Smooth muscle cell (in vitro differentiated cells): Measurements from ENCODE around the gene TMPRSS7. TPM values are rescaled to one million over a fixed set of nuclear protein-coding genes. Genes with fewer than 3 reads are reported as not detected.

Experiments used
- DNase-seq: peaks from one replicate; lab custom pipeline; 2025; ENCODE audit not compliant: unreplicated experiment; lab: John Stamatoyannopoulos, UW
- H2AFZ ChIP-seq: fragments of 200-600 bp; sonication (generic); 2 replicates; pipeline ENCODE4 v1.6.0; 2016; ENCODE audit warnings: antibody characterized with exemption, low read depth, mild to moderate bottlenecking
- H3F3A ChIP-seq: fragments of 200-600 bp; sonication (generic); 2 replicates; pipeline ENCODE4 v1.6.0; 2017; ENCODE audit warnings: antibody characterized with exemption, low read depth
- H3K27ac ChIP-seq: fragments of 200-600 bp; sonication (generic); 2 replicates; pipeline ENCODE4 v1.5.1; 2016; ENCODE audit warnings: low read depth, mild to moderate bottlenecking
- H3K27me3 ChIP-seq: fragments of 200-600 bp; sonication (generic); 2 replicates; pipeline ENCODE4 v1.6.1; 2016; ENCODE audit warnings: low read depth, mild to moderate bottlenecking
- H3K36me3 ChIP-seq: fragments of 200-600 bp; sonication (generic); 2 replicates; pipeline ENCODE4 v1.5.1; 2016; ENCODE audit warnings: low read depth
- H3K4me1 ChIP-seq: fragments of 200-600 bp; sonication (generic); 2 replicates; pipeline ENCODE4 v1.5.1; 2016; ENCODE audit warnings: low read depth
- H3K4me2 ChIP-seq: fragments of 200-600 bp; sonication (generic); 2 replicates; pipeline ENCODE4 v1.6.0; 2016; ENCODE audit warnings: mild to moderate bottlenecking
- H3K4me3 ChIP-seq: fragments of 200-600 bp; sonication (generic); 2 replicates; pipeline ENCODE4 v1.5.1; 2016; ENCODE audit warnings: mild to moderate bottlenecking
- H3K79me2 ChIP-seq: fragments of 200-600 bp; sonication (generic); 2 replicates; pipeline ENCODE4 v1.6.0; 2016; ENCODE audit warnings: low read depth, mild to moderate bottlenecking
- H3K9ac ChIP-seq: fragments of 200-600 bp; sonication (generic); 2 replicates; pipeline ENCODE4 v1.6.0; 2016; ENCODE audit warnings: low read depth
- H3K9me3 ChIP-seq: fragments of 200-600 bp; sonication (generic); replicated peaks from 2 replicates; pipeline ENCODE4 v1.5.1; 2016; ENCODE audit warnings: low read depth
- H4K20me1 ChIP-seq: fragments of 200-600 bp; sonication (generic); 2 replicates; pipeline ENCODE4 v1.6.0; 2016; ENCODE audit warnings: low read depth
- CTCF ChIP-seq: fragments of 200-600 bp; sonication (generic); IDR thresholded peaks from 2 replicates; pipeline ENCODE4 v1.5.1; 2017; ENCODE audit warnings: borderline replicate concordance, mild to moderate bottlenecking, antibody characterized with exemption; ENCODE audit not compliant: insufficient read depth, poor library complexity, severe bottlenecking
- WGBS: methylation state at CpG from one replicate; pipeline ENCODE4 v1.1.7; 2016; ENCODE audit warnings: low lambda C conversion rate; 5-methylcytosine and 5-hydroxymethylcytosine counted together
- polyA plus RNA-seq: library from polyadenylated mRNA; unstranded; fragments of >200 nt; fragmentation: Nextera tagmentation; extraction: Ambion mirVana; gene quantifications from 2 replicates; pipeline ENCODE4 v1.2.1, GENCODE V29; 2016
- total RNA-seq: library from RNA; depleted of rRNA; stranded (reverse); fragments of >200 nt; gene quantifications from 2 replicates; pipeline ENCODE4 v1.2.3, GENCODE V29; 2014

TMPRSS7 gene
- total and polyA plus RNA-seq, 2 experiments from 2014 or later = not detected

- Histone ChIP-seq H3K9ac (no peak overlapping the region), H3K4me1 (peaks cover 4% of the 10 kb centered on the region), H3K27me3 (no peaks in the 10 kb centered on the region), H2AFZ (no peak overlapping the region), H3K36me3 (no peaks in the 10 kb centered on the region), H3K4me2 (no peak overlapping the region), H3K4me3 (no peak overlapping the region), H3K27ac (no peak overlapping the region), H3K9me3 (no peaks in the 10 kb centered on the region), H3K79me2 (no peaks in the 10 kb centered on the region), H3F3A (peaks cover 3% of the 10 kb centered on the region), H4K20me1 (no peaks in the 10 kb centered on the region)
- 63% methylated on average over 3 of the region's 3 CpGs for WGBS
- no peak for TF ChIP-seq CTCF
- DNase-seq = no peak
These were observed 23.9 kb upstream of the TMPRSS7 start for GRCh38 chr3:112010636-112011035.

GRCh38 chr3:112011376-112011940, 23.1 kb upstream of the TMPRSS7 start:
- TF ChIP-seq CTCF = no peak
- WGBS = 77% methylated on average over 6 of the region's 6 CpGs
- no peaks in the 10 kb centered on the region for H3K79me2 ChIP-seq

GRCh38 chr3:112012205-112012992, 22.1 kb upstream of the TMPRSS7 start:
- no peak overlapping the region for H3K9ac ChIP-seq
- H3K4me1 ChIP-seq = peaks cover 4% of the 10 kb centered on the region
- H3K4me3 ChIP-seq = no peak overlapping the region
- H4K20me1 ChIP-seq = no peaks in the 10 kb centered on the region
- H3K27ac ChIP-seq = peak overlapping the region; percentile 34
- H3K27me3 ChIP-seq = no peaks in the 10 kb centered on the region
- H3K36me3 ChIP-seq = no peaks in the 10 kb centered on the region
- 37% methylated on average over 6 of the region's 6 CpGs for WGBS
- H3F3A ChIP-seq = no peaks in the 10 kb centered on the region
- peak overlapping the region; percentile 51 for H2AFZ ChIP-seq
- no peak for DNase-seq
- no peaks in the 10 kb centered on the region for H3K9me3 ChIP-seq
- TF ChIP-seq CTCF = no peak
- peak overlapping the region; percentile 67 for H3K4me2 ChIP-seq
- no peaks in the 10 kb centered on the region for H3K79me2 ChIP-seq

More at GRCh38 chr3:112011376-112011940, 23.1 kb upstream of the TMPRSS7 start:
- no peaks in the 10 kb centered on the region for H3K9me3 ChIP-seq
- H3K4me2 ChIP-seq = no peak overlapping the region
- DNase-seq = no peak
- H4K20me1 ChIP-seq = no peaks in the 10 kb centered on the region
- H3F3A ChIP-seq = peaks cover 3% of the 10 kb centered on the region
- no peaks in the 10 kb centered on the region for H3K36me3 ChIP-seq
- no peaks in the 10 kb centered on the region for H3K27me3 ChIP-seq
- H3K9ac ChIP-seq = no peak overlapping the region
- H3K4me3 ChIP-seq = no peak overlapping the region
- peaks cover 4% of the 10 kb centered on the region for H3K4me1 ChIP-seq
- no peak overlapping the region for H2AFZ ChIP-seq
- no peak overlapping the region for H3K27ac ChIP-seq
